ENCODE measurements around the gene FOXO1.

Gene FOXO1

DNA sequence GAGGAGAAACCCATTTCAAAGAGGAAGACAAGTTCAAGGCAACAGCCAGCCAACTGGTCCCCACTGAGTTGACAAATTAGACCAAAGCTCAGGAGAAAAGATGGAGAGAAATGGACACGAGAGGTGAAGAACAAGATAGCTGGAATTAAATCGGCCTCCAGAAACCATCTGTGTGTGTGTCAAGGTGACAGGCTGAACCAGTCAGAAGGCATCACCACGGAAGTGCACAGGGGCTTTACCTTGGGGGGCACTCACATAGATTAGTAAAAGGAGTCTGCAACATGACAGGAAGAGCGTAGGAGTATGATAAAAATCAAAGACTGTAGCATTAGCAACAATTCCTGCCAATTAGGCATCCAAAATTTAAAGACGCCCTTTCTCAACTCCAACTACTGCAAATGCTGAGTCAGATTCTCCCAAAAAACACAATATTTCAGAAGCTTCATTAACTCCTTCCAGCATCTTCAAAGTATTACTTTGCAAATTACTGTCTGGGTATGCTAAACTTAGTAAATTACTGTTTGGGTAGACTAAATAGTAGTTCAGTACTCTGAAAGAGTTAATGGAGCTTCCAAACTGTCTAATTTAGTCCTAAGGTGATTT is 66.2 kb downstream of the FOXO1 start:
- TF ChIP-seq, protein P1, sequence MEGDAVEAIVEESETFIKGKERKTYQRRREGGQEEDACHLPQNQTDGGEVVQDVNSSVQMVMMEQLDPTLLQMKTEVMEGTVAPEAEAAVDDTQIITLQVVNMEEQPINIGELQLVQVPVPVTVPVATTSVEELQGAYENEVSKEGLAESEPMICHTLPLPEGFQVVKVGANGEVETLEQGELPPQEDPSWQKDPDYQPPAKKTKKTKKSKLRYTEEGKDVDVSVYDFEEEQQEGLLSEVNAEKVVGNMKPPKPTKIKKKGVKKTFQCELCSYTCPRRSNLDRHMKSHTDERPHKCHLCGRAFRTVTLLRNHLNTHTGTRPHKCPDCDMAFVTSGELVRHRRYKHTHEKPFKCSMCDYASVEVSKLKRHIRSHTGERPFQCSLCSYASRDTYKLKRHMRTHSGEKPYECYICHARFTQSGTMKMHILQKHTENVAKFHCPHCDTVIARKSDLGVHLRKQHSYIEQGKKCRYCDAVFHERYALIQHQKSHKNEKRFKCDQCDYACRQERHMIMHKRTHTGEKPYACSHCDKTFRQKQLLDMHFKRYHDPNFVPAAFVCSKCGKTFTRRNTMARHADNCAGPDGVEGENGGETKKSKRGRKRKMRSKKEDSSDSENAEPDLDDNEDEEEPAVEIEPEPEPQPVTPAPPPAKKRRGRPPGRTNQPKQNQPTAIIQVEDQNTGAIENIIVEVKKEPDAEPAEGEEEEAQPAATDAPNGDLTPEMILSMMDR (IDR thresholded peaks at IDR 0.05; ENCODE audit: control insufficient read depth, extremely low read depth, insufficient read depth): no peak
- H3K4me3 ChIP-seq (ENCODE audit: low read depth, low read length): no peak overlapping the region
- no peak for DNase-seq (ENCODE audit: low read depth)

GRCh38 chr13:40599747-40600146 is 66.7 kb downstream of the FOXO1 start:
- H3K4me3 ChIP-seq (ENCODE audit: low read depth, low read length): no peak overlapping the region
- TF ChIP-seq, protein P1 (IDR thresholded peaks at IDR 0.05; ENCODE audit: control insufficient read depth, extremely low read depth, insufficient read depth): no peak
- DNase-seq (ENCODE audit: low read depth): no peak

DNA sequence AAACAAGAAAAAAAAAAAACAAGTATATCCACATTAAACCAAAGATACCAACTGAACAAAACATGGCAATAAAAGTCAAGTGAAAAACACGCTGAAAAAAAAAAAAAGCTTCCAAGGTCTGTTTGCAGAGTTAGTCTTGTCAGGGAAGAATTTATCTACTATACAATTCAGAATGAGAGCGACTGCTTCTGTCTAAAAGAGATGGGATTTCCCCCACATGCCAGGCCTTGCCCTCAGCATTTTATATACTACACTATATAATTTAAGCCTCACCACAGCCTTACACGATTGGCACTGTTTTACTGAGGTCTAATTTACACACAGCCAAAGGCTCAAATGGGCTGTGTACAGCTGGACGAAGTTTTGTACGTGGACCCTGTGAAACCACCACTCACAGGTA is 67.3 kb downstream of the FOXO1 start:
- no peak for DNase-seq (ENCODE audit: low read depth)
- TF ChIP-seq, protein P1 (IDR thresholded peaks at IDR 0.05; ENCODE audit: control insufficient read depth, extremely low read depth, insufficient read depth): no peak
- H3K4me3 ChIP-seq (ENCODE audit: low read depth, low read length): no peak overlapping the region

DNA sequence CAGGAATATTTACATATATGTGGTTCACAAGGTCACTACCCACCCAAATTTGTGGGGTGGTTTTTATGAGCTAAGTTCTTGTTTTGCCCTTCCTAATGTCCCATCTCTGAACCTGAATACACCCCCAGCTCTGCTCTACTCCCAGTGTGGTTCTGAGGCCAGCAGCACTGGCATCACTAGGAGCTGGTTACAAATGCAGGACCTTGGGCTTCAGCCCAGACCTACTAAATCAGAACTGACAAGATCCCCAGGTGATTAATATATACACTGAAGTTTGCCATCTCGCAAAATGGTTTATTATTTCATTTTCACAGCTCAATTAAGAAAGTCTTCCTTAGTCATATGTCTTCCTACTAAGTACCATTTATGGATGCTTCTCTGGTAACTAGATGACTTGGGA is 67.9 kb downstream of the FOXO1 start:
- no peak for DNase-seq (ENCODE audit: low read depth)
- TF ChIP-seq, protein P1 (IDR thresholded peaks at IDR 0.05; ENCODE audit: control insufficient read depth, extremely low read depth, insufficient read depth): no peak

GRCh38 chr13:40597735-40598365 is 68.6 kb downstream of the FOXO1 start:
- TF ChIP-seq, protein P1 (IDR thresholded peaks at IDR 0.05; ENCODE audit: control insufficient read depth, extremely low read depth, insufficient read depth): no peak
- no peak for DNase-seq (ENCODE audit: low read depth)
- H3K4me3 ChIP-seq (ENCODE audit: low read depth, low read length): no peak overlapping the region

More for the DNA sequence above, 67.9 kb downstream of the FOXO1 start:
- H3K4me3 ChIP-seq (ENCODE audit: low read depth, low read length): no peak overlapping the region

- no peak for DNase-seq (ENCODE audit: low read depth)
- TF ChIP-seq, protein P1 (IDR thresholded peaks at IDR 0.05; ENCODE audit: control insufficient read depth, extremely low read depth, insufficient read depth): no peak
- no peak overlapping the region for H3K4me3 ChIP-seq (ENCODE audit: low read depth, low read length)
Observed at GRCh38 chr13:40596484-40596883, 70.0 kb downstream of the FOXO1 start.

DNA sequence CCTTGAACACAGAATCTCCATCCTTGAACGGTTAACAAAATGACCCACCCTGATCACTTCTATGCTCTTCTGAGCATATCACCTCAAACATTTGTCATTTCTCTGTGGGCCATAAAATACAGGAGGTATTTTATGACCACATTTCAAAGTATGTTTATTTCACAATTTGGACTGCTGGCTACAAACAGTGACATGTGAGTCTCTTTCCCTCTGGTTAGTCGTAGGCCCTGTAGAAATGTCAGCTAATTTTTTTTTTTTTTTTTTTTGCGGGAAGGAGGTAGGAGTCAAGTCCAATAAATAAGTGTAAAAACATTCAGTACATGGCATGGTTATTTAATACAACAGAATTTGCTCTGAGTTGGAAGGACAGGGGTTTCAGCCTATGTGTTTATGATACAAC is 70.7 kb downstream of the FOXO1 start:
- DNase-seq (ENCODE audit: low read depth): no peak
- no peak overlapping the region for H3K4me3 ChIP-seq (ENCODE audit: low read depth, low read length)
- TF ChIP-seq, protein P1 (IDR thresholded peaks at IDR 0.05; ENCODE audit: control insufficient read depth, extremely low read depth, insufficient read depth): no peak
